ENCODE measurements around the gene NLRP8.
"Not testable (repeated sequence)": the region's sequence is repeated elsewhere in the genome, so short reads cannot be mapped to it uniquely, and the experiment has no call there.

The NLRP8 gene

DNA sequence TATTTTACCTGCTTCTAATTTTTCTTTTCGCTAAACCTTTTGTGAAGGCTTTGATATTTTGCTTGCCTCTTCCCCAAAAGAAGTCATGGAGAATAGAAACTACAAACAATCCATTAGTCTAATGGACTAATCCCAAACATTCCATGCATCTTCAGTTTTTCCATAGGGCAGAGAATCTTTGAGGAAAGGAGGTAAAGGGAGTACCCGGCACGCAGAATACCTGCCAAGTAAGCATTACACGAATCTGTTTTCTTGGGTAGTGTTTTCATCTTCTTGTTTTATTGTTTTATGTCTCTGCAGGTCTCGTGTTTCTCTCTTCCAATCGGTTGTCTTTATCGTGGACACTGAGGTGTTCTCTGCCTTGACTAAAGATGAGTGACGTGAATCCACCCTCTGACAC is at the start of gene NLRP8:
Gene NLRP8, plus strand, starts transcription at position 301 of the 400 bp plus-strand sequence.
- FAIRE-seq, result no peak

DNA sequence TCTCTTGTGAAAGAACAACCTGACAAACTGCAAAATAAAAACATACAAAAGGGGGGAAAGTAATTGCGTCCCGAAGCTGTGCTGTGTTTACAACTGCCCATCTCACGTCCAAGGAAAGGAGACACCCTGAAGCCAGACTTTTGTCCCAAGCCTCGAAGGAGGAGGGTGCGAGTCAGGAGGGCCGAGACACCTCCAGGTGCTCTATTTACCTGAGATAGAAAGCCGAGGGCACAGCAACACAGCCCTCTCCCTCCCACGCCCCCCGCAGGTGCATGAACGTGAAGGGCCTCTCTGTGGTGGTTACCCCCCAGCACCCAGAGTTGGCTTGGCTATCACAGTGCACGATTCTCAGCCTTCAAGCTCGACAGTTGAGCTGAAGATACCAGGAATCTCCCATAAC is 48.7 kb upstream of the NLRP8 start:
- FAIRE-seq, result no peak

More for the DNA sequence above, at the start of gene NLRP8:
- DNase-seq (ENCODE audit: insufficient read length, low spot score), result no peak

DNA sequence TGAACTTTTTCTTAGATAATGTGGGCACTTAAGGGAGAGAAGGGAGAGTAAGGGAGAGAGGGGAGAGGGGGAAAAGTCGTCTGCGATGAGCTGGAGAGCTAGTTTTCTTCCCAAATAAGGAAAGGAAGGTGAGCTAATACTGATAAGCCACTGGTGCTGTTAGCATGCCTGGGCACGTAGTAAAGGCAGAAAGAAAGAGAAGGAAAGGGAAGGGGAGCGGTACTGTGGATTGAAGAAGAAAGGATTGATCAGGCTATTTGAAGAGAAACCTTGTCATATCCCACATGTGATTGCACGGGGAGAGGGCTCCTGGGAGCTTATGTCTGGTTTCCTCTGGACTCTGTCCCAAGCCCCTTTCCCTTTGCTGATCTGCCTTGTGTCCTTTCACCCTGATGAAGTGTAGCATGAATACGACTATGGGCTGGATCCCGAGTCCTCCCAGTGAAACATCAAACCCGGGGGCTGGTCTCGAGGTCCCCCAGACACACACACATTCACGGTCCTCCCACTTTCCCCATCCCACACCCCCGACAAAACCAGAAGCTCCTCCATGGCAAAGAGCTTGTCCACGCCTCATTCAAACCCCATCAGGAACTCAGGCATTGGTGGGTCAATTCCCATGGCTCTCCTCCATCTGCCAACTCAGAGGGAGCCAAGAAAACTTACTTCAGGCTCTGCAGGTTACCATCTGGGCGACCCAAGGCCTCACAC is 46.1 kb upstream of the NLRP8 start:
- DNase-seq (ENCODE audit: insufficient read length, low spot score) (no peak), FAIRE-seq (no peak)

More for the DNA sequence above, 48.7 kb upstream of the NLRP8 start:
- DNase-seq (ENCODE audit: insufficient read length, low spot score), result no peak

DNA sequence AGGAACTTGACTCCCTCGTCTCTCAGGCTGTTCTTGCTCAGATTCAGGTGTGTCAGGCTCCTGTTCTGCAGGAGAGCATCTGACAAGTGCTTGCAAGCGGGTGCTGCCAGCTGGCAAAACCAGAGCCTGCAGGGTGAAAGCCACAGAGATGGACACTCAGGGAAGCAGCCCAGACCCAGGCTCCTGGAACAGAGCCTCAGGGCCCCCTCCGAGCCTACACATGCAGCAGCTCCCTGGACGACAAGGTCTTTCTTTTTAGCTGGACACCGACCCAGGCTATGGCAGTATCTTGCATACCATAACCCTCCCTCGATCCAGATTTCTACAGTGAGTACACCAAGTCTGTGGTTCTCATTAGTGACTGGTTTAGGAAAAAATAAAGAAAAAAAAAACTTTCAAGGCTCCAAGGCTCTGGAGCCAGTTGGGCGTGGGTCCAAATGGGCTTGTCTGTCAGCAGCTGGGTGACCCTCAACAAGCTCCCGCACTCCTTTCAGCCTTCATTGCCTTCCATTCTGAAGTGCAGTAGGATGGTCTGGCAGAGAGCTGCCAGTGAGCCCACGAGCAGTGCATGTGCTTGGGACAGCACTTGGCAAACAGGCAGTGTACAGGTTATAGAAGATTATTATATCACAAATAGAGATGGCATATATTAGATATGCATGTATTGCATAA is 45.4 kb upstream of the NLRP8 start:
- FAIRE-seq (no peak), DNase-seq (ENCODE audit: insufficient read length, low spot score) (no peak)

DNA sequence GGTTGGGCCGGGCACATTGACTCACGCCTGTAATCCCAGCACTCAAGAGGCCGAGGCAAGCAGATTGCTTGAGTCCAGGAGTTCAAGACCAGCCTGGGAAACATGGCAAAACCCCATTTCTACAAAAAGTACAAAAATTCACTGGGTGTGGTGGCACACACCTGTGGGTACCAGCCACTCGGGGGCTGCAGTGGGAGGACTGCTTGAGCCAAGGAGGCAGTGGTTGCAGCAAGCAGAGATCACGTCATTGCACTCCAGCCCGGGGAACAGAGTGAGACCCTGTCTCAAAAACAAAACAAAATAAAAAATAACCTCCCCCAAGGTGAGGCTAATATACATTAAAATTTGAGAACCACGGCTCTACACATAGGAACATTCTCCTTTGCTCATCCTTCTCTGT is 40.3 kb upstream of the NLRP8 start:
- no peak for DNase-seq (ENCODE audit: insufficient read length, low spot score)
- FAIRE-seq, result no peak

DNA sequence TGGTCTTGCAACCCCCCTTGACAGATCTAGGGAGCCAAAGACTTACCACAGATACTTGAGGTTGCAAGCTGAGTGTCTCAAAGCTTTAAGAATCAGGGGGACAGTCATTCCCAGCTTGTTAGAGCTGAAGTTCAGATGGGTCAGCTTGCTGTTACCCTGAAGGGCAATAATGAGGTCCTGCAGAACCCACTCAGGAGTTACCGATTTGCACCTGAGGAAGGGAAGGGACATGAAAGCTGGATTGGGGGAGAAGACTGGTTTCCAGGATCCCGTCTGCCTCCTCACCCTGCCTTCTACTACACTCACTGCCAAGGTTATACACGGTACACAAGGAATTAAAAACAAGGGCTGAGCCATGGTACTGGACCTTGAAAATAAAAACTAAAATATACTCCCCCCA is 39.9 kb upstream of the NLRP8 start:
- DNase-seq (ENCODE audit: insufficient read length, low spot score) (no peak), FAIRE-seq (no peak)

DNA sequence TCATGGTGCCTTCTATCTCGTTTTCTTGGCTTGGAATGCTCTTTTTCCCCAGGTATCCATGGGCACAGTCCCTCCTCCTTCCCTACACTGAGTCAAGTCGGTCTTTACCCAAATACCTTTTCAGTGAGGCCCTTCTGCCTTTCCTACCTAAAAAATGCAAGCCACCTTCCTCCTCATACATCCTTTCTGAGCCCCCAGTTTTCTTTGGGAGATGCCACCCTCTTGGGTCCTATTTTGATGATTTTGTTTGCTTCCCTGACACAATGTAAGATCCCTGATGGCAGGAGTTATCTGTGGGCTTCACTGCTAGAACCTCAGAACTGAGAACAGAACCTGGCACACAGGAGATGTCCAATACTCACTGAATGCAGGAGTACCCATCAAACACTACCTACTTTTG is 37.8 kb upstream of the NLRP8 start:
- no peak for FAIRE-seq
- no peak for DNase-seq (ENCODE audit: insufficient read length, low spot score)

DNA sequence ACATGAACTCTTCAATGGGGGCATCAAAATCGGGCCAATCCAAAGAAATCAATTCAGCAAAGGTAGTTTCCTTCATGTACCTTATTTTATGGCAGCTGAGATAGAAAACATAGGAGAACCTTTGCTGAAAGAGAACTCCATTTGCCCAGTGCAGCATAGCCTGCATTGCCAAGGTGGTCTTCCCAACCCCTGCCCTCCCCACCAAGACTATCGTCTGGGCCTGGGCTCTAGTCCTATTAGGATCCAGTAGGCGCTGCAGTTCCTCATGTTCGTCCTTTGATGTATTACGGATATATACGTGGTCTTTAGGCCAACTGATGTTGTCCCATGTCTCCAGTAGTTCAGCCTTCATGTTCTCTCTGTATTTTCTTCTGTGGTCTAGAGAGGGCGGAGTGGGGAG is 34.7 kb upstream of the NLRP8 start:
- DNase-seq (ENCODE audit: insufficient read length, low spot score), result no peak
- no peak for FAIRE-seq

DNA sequence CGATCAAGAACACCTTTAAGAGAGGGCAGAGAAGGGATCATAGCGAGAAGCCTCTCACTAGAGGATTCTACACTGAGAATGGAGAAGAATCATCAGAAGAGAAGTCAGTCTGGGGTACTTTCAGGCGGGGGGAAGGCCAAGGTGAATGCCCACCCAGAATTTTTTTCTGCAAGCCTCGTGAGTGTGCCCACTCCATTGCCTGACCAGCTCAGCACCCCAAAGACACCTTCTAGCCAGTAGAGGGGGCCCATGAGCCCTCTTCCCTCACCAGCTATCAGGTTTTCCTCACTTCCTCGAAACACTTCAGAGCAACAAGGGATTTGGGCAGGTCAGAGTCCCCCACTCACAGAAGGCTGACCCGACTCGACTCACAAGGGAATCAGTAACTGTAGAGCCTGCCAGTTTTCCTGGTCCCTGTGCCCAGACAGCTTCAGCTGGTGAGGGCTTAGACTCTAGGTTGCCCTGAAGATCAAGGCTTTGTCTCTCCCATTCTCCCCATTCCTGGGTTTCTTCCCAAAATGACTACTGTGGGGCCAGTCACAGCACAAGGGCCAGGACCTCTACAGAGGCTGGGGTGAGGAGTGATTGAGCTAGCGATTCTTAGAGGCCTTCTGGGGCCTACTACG is 33.9 kb upstream of the NLRP8 start:
- DNase-seq (ENCODE audit: insufficient read length, low spot score), result no peak
- FAIRE-seq, result no peak

DNA sequence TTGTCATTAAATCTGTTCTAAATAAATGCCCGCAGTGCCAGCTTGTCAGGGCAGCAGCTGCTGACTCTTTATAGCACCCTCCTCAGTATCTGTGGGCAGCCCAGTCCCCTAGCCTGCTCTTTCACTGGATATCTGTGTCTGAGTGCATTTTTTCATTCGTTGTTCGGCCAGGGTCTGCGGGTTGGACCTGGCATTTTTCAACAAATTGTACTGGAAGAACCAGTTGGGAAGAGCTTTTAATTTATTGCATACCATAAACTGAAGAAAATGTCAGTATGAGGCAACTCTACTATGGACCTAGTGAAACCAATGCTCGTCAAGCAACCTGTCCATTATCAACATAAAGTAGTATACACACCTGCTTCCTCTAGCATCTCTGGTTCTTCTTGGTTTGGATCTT is 24.1 kb upstream of the NLRP8 start:
- FAIRE-seq (no peak), DNase-seq (ENCODE audit: insufficient read length, low spot score) (no peak)

DNA sequence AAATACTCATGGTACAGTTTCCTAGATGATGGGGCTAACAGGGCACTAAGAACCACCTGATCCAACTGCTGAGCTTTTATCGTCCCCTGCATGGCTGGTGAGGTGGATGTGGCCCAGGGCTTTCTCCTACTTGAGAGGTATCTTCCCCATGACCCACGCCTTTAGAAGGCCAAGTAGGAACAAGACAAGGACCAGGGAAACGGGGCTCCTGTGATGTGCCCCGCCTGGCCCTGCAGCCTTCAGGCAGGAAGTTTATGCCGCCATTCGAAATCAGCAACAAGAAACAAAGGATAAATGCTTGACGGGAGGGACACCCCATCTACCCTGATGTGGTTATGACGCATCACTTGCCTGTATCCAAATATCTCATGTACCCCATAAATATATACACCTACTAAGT is 19.6 kb upstream of the NLRP8 start:
- DNase-seq (ENCODE audit: insufficient read length, low spot score), result no peak
- no peak for FAIRE-seq

DNA sequence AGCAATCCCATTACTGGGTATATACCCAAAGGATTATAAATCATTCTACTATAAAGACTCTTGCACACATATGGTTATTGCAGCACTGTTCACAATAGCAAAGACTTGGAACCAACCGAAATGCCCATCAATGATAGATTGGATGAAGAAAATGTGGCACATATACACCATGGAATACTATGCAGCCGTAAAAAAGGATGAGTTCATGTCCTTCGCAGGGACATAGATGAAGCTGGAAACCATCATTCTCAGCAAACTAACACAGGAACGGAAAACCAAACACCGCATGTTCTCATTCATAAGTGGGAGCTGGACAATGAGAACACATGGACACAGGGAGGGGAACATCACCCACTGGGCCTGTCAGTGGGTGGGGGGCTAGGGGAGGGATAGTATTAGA is 18.4 kb upstream of the NLRP8 start:
- FAIRE-seq; DNase-seq (ENCODE audit: insufficient read length, low spot score): not testable (repeated sequence)

DNA sequence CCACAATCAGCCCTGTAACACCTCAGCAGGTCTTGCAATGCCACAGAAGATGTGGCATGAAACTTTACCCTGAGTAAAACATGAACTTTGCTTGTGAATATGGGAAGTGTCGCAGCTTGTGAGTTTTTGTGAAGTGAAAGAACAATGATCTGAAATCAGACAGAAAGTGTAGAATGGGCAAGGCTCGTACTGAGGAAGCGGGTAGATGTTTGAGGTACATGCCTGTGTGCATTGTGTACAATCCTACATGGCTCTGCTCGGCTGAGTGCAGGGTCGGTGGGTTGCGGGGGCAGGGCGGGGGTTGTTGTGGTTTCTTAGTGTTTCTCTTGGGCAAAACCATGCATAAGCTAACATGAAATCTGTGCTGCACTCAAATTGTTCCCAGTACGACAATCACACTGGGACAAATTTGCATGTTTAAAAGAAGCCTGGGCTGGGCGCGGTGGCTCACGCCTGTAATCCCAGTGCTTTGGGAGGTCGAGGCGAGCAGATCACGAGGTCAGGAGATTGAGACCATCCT is 16.6 kb upstream of the NLRP8 start:
- DNase-seq (ENCODE audit: insufficient read length, low spot score) (no peak), FAIRE-seq (no peak)

DNA sequence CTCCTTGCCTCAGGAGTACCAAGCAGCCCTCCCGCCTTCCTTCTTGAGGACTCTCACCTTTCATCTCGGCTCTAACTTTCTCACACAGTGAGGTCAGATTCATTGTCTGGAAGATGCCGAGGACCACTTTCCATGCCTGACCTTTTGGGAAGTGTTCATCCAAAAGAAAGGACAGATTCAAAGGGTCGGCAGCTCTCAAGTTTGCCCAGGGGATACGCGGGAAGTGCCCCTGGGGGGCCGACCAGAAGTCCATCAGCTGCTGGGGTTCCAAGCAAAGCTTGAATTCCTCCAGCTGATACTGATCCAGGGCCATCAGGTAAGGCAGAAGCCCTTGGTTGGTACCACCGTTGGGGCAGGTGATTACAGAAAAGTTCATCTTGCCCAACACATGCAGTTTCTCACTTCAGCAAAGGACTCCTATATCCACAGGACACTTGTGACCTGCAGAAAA is 15.7 kb upstream of the NLRP8 start, which contains the start of gene NLRP13:
Gene NLRP13, minus strand, starts transcription at position 401 of the 451 bp plus-strand sequence. Its CDS starts 25 bp downstream, at position 376.
- DNase-seq (ENCODE audit: insufficient read length, low spot score) (no peak), FAIRE-seq (no peak)

DNA sequence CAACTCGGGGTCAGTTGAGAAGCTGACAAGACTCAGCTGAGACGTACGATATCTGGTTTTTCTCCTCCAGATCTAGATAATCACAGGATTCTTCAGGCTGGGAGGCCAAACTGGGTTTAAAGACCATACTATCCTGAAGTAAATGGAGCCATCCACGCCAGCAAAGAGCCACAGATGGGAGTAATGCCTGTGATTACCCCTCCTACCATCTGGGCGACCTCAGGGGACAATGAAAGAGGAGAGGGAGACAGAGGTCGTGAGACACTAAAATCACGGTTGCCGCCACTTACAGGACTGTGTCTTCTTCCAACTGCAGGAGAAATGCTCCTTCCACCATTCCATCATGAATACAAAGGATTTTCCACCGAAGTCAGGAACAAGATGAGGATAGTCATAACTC is 12.4 kb upstream of the NLRP8 start:
- DNase-seq (ENCODE audit: insufficient read length, low spot score) (no peak), FAIRE-seq (no peak)

DNA sequence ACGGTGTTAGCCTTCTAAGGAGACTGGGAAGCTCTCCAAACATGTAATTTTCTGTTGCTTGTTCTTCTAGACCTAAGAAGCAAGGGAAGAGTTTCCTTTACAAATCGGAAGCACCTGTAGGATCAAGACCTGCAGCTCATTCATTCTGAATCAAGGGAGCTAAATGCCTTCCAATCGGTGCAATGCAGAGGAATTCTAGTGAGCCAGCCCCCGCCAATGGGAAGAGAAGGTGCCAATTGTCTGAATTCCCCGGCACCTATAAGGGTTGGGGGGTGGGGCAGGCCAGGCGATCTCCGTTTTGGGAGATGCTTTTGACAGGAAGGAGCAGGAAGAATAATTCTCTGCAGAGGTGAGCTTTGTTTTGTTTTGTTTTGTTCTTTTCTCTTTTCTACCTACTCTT is 8.4 kb upstream of the NLRP8 start:
- DNase-seq (ENCODE audit: insufficient read length, low spot score), result no peak
- no peak for FAIRE-seq

DNA sequence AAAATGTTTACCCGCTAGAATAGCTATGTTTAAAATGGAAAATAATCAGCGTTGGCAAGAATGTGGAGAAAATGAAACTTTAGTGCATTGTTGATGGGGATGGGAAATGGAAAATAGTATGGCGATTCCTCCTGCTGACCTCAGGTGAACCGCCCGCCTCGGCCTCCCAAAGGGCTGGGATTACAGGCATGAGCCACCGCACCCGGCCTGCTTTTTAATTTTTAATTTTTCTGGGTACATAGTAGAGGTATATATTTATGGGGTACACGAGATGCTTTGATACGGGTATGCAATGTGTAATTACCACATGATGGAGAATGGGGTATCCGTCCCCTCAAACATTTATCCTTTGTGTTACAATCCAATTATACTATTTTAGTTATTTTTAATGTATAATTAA is 7.3 kb upstream of the NLRP8 start:
- FAIRE-seq (no peak), DNase-seq (ENCODE audit: insufficient read length, low spot score) (no peak)

DNA sequence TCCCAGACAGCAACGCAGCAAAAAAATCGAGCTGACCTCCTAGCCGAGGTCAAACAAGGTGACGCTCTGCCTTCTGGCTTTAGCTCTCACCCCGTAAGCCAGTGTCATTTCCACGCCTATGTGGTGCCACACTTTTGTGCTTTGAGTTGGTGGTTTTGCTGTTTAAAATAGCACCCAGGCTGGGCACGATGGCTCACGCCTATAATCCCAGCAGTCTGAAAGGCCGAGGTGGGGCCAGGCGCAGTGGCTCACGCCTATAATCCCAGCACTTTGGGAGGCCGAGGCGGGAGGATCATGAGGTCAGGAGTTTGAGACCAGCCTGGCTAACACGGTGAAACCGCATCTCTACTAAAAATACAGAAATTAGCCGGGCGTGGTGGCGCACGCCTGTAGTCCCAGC is 2.9 kb downstream of the NLRP8 start:
- FAIRE-seq; DNase-seq (ENCODE audit: insufficient read length, low spot score): not testable (repeated sequence)

DNA sequence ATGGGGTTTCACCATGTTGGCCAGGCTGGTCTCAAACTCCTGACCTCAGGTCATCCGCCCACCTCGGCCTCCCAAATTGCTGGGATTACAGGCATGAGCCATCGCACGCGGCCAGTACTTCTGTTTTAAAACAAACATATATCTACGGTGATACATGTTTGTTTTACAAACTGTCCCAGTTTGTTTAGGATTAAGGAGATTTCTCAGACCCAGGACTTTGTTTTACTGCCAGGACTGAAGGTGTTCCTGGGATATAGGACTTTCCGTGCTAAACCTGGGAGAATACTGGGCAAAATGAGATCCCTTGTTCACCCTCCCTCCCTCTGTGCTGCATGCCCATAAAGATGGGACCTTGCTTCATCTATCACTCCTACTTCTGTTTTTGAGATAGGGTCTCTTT is 8.8 kb downstream of the NLRP8 start:
- no peak for FAIRE-seq
- DNase-seq (ENCODE audit: insufficient read length, low spot score), result no peak

DNA sequence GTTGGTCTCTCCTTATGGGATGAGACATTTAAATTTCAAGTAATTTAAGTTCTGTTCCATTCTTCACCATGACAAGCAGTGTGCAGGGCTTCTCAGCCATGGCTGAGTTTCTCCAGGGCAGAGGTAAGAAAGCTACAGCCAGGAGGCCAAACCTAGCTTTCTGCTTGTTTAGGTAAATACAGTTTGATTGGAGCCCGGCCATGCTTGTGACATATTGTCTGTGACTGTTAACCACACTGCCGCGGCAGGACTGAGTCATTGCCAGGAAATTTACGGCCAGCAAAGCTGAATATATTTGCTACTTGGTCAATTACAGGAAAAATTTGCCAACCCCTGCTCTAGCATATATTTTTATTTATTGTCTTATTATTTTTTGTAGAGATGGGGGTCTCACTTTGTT is 10.7 kb downstream of the NLRP8 start:
- FAIRE-seq, result no peak
- no peak for DNase-seq (ENCODE audit: insufficient read length, low spot score)

DNA sequence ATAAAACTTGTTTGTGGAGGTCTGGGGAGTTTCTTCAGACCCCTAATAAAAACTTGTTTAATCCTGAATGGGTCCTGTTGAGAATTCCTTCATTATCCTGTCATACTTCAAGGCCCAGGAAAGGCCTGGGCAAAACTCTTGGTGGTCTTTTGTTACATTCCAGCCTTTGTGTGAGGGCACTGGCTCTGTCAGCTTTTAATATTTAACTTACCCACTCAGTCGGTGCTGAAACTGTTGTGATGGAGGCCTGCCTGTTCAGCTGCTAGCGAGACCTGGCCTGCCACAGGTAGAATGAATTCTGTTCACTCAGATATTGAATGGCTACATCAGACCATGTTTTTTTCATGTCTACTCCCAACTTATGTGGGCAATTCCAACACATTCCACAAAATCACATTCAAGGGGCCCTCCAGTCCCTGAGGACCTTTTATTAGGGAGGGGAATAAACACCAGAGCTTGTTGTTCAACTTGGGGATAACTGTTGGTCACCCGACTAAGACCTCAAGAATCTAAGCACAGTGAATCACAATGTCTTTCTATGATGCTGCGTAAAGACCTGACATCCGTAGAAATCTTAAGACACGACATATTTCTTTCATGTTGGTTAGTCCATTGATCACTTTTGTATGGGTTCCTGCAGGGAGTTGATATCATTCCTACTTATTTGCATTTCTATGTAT is 12.5 kb downstream of the NLRP8 start:
- DNase-seq (ENCODE audit: insufficient read length, low spot score) (no peak), FAIRE-seq (no peak)
